Psoas muscle (tissue), 8 donors: Measurements from ENCODE around the gene ZSCAN16. TPM values are rescaled to one million over a fixed set of nuclear protein-coding genes. Genes with fewer than 3 reads are reported as not detected.
"Not testable (repeated sequence)": the region's sequence is repeated elsewhere in the genome, so short reads cannot be mapped to it uniquely, and the experiment has no call there.

Source experiments
- ATAC-seq, 4 donors: fragments of 200-7000 bp; cut with Tn5 transposase; one replicate each; pipeline ENCODE4 v1.9.1; 2020; ENCODE audit warnings: moderate library complexity in 3 of 4, mild to moderate bottlenecking in 2 of 4
- DNase-seq, 2 donors: peaks; one replicate each; pipeline ENCODE4 v3.0.0-alpha.2; 2020
- H3K27ac ChIP-seq: fragments of 200-600 bp; one replicate; pipeline ENCODE4 v1.8.0; 2022
- H3K27me3 ChIP-seq, 3 donors: fragments of 200-600 bp in 1 of 3; one replicate each; pipeline versions ENCODE4 v1.6.1 to v1.8.0; 2013 to 2022; ENCODE audit warnings: low read length in 2 of 3, mild to moderate bottlenecking in 2 of 3, moderate library complexity in 1 of 3; ENCODE audit not compliant: insufficient read depth in 3 of 3
- H3K36me3 ChIP-seq, 2 donors: fragments of 200-600 bp in 1 of 2; one replicate each; pipeline versions ENCODE4 v1.6.1 to v1.8.0; 2013 to 2022; ENCODE audit warnings: low read depth in 1 of 2, mild to moderate bottlenecking in 1 of 2, moderate library complexity in 1 of 2; ENCODE audit not compliant: insufficient read depth in 1 of 2
- H3K4me1 ChIP-seq: fragments of 200-600 bp; one replicate; pipeline ENCODE4 v1.8.0; 2022
- H3K4me3 ChIP-seq: fragments of 200-600 bp; one replicate; pipeline ENCODE4 v1.8.0; 2022; ENCODE audit warnings: mild to moderate bottlenecking
- H3K9me3 ChIP-seq: fragments of 200-600 bp; one replicate; pipeline ENCODE4 v1.8.0; 2022
- CTCF ChIP-seq: fragments of 200-600 bp; IDR thresholded peaks from one replicate; pipeline ENCODE4 v1.8.0; 2022; ENCODE audit warnings: antibody characterized with exemption
- WGBS, 3 donors: extraction: QIAGEN DNeasy Blood & Tissue Kit; methylation state at CpG; one replicate each; pipeline versions ENCODE4 v1.1.6 to v1.1.7; 2013; 5-methylcytosine and 5-hydroxymethylcytosine counted together
- intact Hi-C, 2 donors: fragments of 100-400 bp; cut with DNase I; formaldehyde crosslinking; loops; one replicate each; pipeline versions ENCODE4 v1.11.0 to v1.14.2; 2022
- polyA plus RNA-seq, 3 donors: library from polyadenylated mRNA; stranded (reverse); fragments of 200-250 nt; gene quantifications; one replicate each; pipeline ENCODE4 v1.2.3, GENCODE V29; 2013
- total RNA-seq, 4 donors: library from RNA; stranded (reverse); fragmentation: NEBNext Ultra II Directional in 2 of 4; extraction: Animal tissue kit (Norgen Biotek cat#: 25700) in 2 of 4; gene quantifications; one replicate each; pipeline versions ENCODE4 v1.2.1 to v1.2.4, GENCODE V29; 2021 to 2023
- donor health status: healthy with polysubstance abuse.
- donor health status: DM: no; HTN: no; CAD: no; lungs with moderate emphysema.
- donor health status: Bipolar disorder and iron deficiency.
- donor health status: healthy.
- donor health status: DM: yes; HTN: yes; CAD: no.
- donor health status: DM: no; HTN: no; CAD: no.
- donor health status: DM: no; HTN: no; CAD: no.
- donor health status: DM: yes; HTN: yes; CAD: no.

The ZSCAN16 gene
- total and polyA plus RNA-seq, 7 donors = 0.96 to 7.1 (median 2.0) TPM

GRCh38 chr6:28115799-28116198 is 8.6 kb upstream of the ZSCAN16 start:
- H3K4me3 ChIP-seq = no peak overlapping the region

GRCh38 chr6:28117386-28118050 is 6.9 kb upstream of the ZSCAN16 start:
- H3K27ac ChIP-seq = no peak overlapping the region
- peaks cover 9 to 78% of the 10 kb centered on the region in 2 donors for H3K36me3 ChIP-seq
- ATAC-seq (no peak), DNase-seq (no peak)
- 92 to 93% (median 93%) methylated on average over 2 of the region's 2 CpGs for WGBS, 3 donors
- no peaks in the 10 kb centered on the region for H3K27me3 ChIP-seq
- H3K4me1 ChIP-seq = no peaks in the 10 kb centered on the region
- H3K9me3 ChIP-seq = no peaks in the 10 kb centered on the region
- H3K4me3 ChIP-seq = no peak overlapping the region
- intact Hi-C loops = no loop called here
- no peak for TF ChIP-seq CTCF

More at GRCh38 chr6:28115799-28116198, 8.6 kb upstream of the ZSCAN16 start:
- ATAC-seq (no peak), DNase-seq (no peak)
- Histone ChIP-seq H3K27me3 (no peaks in the 10 kb centered on the region), H3K27ac (no peak overlapping the region), H3K36me3 (peaks cover 9 to 65% of the 10 kb centered on the region in 2 donors), H3K4me1 (no peaks in the 10 kb centered on the region), H3K9me3 (no peaks in the 10 kb centered on the region)
- 60 to 66% (median 61%) methylated on average over 2 of the region's 2 CpGs for WGBS, 3 donors
- no peak for TF ChIP-seq CTCF
- intact Hi-C loops = no loop called here

- Histone ChIP-seq H3K36me3 (peaks cover 9 to 78% of the 10 kb centered on the region in 2 donors), H3K27me3 (no peaks in the 10 kb centered on the region), H3K4me1 (no peaks in the 10 kb centered on the region), H3K4me3 (no peak overlapping the region), H3K9me3 (no peaks in the 10 kb centered on the region), H3K27ac (no peak overlapping the region)
- DNase-seq (no peak), ATAC-seq (no peak)
- no peak for TF ChIP-seq CTCF
- 73 to 82% (median 75%) methylated on average over 1 of the region's 1 CpG for whole genome bisulfite sequencing, 3 donors
- intact Hi-C loops = no loop called here
These were observed 6.2 kb upstream of the ZSCAN16 start for GRCh38 chr6:28118217-28118616.

DNA sequence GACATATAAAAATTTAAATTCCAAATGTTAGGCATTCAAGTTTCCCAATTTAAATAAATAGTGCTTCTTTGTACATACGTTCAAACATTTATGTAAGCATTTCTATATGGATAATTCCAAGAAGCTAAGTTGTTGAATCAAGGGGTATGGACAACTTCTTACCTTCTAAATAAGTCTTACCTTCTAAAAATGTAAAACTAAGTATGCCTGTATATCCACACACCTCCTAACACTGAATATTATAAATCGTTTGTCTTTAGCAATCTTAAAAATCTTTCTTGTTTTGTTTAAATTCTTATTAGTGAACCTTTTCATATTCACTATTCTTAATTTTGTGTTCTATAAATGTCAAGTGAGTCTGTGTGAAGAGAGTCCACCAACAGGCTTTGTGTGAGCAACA is 2.5 kb upstream of the ZSCAN16 start:
- Histone ChIP-seq H3K9me3 (no peaks in the 10 kb centered on the region), H3K36me3 (peaks cover 0 to 59% of the 10 kb centered on the region in 2 donors), H3K4me1 (peaks cover 3% of the 10 kb centered on the region), H3K27me3 (no peaks in the 10 kb centered on the region), H3K27ac (no peak overlapping the region), H3K4me3 (no peak overlapping the region)
- DNase-seq = no peak
- intact Hi-C loops = loop anchor here in 1 of 2 donors (5.0 kb wide), 1 partner anchor 1995 kb away; no protein-coding TSS in a partner anchor
- ATAC-seq = no peak
- WGBS, 3 donors = 89 to 90% (median 89%) methylated on average over 2 of the region's 2 CpGs
- TF ChIP-seq CTCF = no peak

DNA sequence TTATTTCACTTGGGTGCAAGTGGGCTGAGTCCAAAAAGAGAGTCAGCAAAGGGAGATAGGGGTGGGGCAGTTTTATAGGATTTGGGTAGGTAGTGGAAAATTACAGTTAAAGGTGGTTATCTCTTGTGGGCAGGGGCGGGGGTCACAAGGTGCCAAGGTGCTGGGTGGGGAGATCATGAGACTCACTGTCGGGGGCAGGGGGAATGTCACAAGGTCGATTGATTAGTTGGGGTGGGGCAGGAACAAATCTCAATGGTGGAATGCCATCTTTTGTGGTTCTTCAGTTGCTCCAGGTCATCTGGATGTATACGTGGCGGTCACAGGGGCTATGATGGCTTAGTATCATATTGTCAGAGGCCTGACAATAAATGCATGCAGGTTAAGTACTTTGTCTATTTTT is 2.1 kb upstream of the ZSCAN16 start:
- not testable (repeated sequence) for ATAC-seq, H3K27ac ChIP-seq, DNase-seq, H3K9me3 ChIP-seq, H3K4me3 ChIP-seq, H3K27me3 ChIP-seq, H3K4me1 ChIP-seq
- WGBS, 3 donors = 91 to 93% (median 92%) methylated on average over 5 of the region's 5 CpGs
- intact Hi-C loops = loop anchor here in 1 of 2 donors (5.0 kb wide), 1 partner anchor 1995 kb away; no protein-coding TSS in a partner anchor
- H3K36me3 ChIP-seq = peaks cover 0 to 59% of the 10 kb centered on the region in 2 donors
